OCI-LY7 (cell line): ENCODE data around the gene RIMS3. TPM values are rescaled to one million over a fixed set of nuclear protein-coding genes. Genes with fewer than 3 reads are reported as not detected.

ENCODE experiments used
- BruUV-seq: library from RNA; stranded (reverse); fragments of 400-500 nt; replicated peaks from 2 replicates; lab custom pipeline; 2021; lab: Mats Ljungman, UMichigan
- CTCF ChIA-PET: fragments of 300-600 bp; sonication (Branson Sonifier 250); formaldehyde crosslinking; loops from one replicate; lab custom pipeline; 2022; ENCODE audit warnings: antibody characterized with exemption; ENCODE audit not compliant: unreplicated experiment; lab: Charles Lee
- POLR2A ChIA-PET: fragments of 300-600 bp; sonication (Branson Sonifier 250); formaldehyde crosslinking; loops from one replicate; lab custom pipeline; 2022; ENCODE audit warnings: antibody characterized with exemption; lab: Charles Lee
- DNase-seq: peaks from one replicate; pipeline ENCODE4 v3.0.0-alpha.2; 2015; ENCODE audit warnings: low spot score
- H2AFZ ChIP-seq: fragments of 200-600 bp; sonication (generic), shearing (Covaris generic); 2 replicates; pipeline ENCODE4 v1.6.1; 2014; ENCODE audit warnings: mild to moderate bottlenecking, antibody characterized with exemption, low read length, moderate library complexity
- H3K27ac ChIP-seq: fragments of 200-600 bp; sonication (generic); 2 replicates; pipeline ENCODE4 v1.5.1; 2014; ENCODE audit warnings: mixed run types, low read depth, mild to moderate bottlenecking, moderate library complexity, low read length, inconsistent platforms; ENCODE audit not compliant: poor library complexity, severe bottlenecking
- H3K36me3 ChIP-seq: fragments of 200-600 bp; sonication (generic); 2 replicates; pipeline ENCODE4 v1.6.1; 2014; ENCODE audit warnings: mild to moderate bottlenecking, antibody characterized with exemption, low read length, moderate library complexity, mixed read lengths; ENCODE audit not compliant: insufficient read depth
- H3K4me1 ChIP-seq: fragments of 200-600 bp; sonication (generic); 2 replicates; pipeline ENCODE4 v1.5.1; 2014; ENCODE audit warnings: mild to moderate bottlenecking, low read length; ENCODE audit not compliant: insufficient read depth, poor library complexity, severe bottlenecking
- H3K4me2 ChIP-seq: fragments of 200-600 bp; sonication (generic); 2 replicates; pipeline ENCODE4 v1.6.1; 2014; ENCODE audit warnings: mild to moderate bottlenecking, low read length
- H3K4me3 ChIP-seq: fragments of 200-600 bp; sonication (generic); 2 replicates; pipeline ENCODE4 v1.5.1; 2014; ENCODE audit warnings: mild to moderate bottlenecking, low read depth, low read length; ENCODE audit not compliant: poor library complexity, severe bottlenecking
- H3K79me2 ChIP-seq: fragments of 200-600 bp; sonication (generic); 2 replicates; pipeline ENCODE4 v1.6.1; 2016; ENCODE audit warnings: low read depth, mild to moderate bottlenecking, low read length, moderate library complexity, mixed read lengths; ENCODE audit not compliant: insufficient read depth
- H3K9me2 ChIP-seq: fragments of 200-600 bp; sonication (generic); 2 replicates; pipeline ENCODE4 v1.6.1; 2016; ENCODE audit warnings: mild to moderate bottlenecking, low read length, mixed read lengths; ENCODE audit not compliant: insufficient read depth
- H3K9me3 ChIP-seq: fragments of 200-600 bp; sonication (generic); 2 replicates; pipeline ENCODE4 v1.6.1; 2014; ENCODE audit warnings: mild to moderate bottlenecking, mixed run types, low read length, mixed read lengths
- H4K20me1 ChIP-seq: fragments of 200-600 bp; sonication (generic); 2 replicates; pipeline ENCODE4 v1.6.1; 2014; ENCODE audit warnings: mild to moderate bottlenecking, antibody characterized with exemption, low read length, moderate library complexity, mixed read lengths; ENCODE audit not compliant: insufficient read depth
- EZH2phosphoT487 ChIP-seq: fragments of 200-600 bp; sonication (generic); IDR thresholded peaks from 2 replicates; pipeline ENCODE4 v1.6.1; 2018; ENCODE audit warnings: low read depth, borderline replicate concordance, mild to moderate bottlenecking, mixed run types, antibody characterized with exemption, low read length, moderate library complexity, mixed read lengths
- intact Hi-C: fragments of 100-400 bp; cut with micrococcal nuclease; formaldehyde crosslinking; loops from one replicate; pipeline ENCODE4 v1.10.0; 2022; ENCODE audit not compliant: unreplicated experiment
- total RNA-seq, 2 experiments: library from RNA; depleted of rRNA in 1 of 2; stranded (reverse); fragments of >200 nt in 1 of 2; shearing (Covaris generic) in 1 of 2; gene quantifications; 2 replicates each; pipeline ENCODE4 v1.2.3, GENCODE V29; 2014 to 2022
- TF ChIP-seq, protein P1 (sequence below): fragments of 200-600 bp; sonication (generic); conservative IDR thresholded peaks from 2 replicates; pipeline ENCODE4 v1.5.1; 2014; ENCODE audit warnings: mild to moderate bottlenecking, antibody characterized with exemption, low read length, moderate library complexity, mixed read lengths

RIMS3 gene
- total RNA-seq, 2 experiments from 2014 or later, result 80.3 to 89.3 TPM

DNA sequence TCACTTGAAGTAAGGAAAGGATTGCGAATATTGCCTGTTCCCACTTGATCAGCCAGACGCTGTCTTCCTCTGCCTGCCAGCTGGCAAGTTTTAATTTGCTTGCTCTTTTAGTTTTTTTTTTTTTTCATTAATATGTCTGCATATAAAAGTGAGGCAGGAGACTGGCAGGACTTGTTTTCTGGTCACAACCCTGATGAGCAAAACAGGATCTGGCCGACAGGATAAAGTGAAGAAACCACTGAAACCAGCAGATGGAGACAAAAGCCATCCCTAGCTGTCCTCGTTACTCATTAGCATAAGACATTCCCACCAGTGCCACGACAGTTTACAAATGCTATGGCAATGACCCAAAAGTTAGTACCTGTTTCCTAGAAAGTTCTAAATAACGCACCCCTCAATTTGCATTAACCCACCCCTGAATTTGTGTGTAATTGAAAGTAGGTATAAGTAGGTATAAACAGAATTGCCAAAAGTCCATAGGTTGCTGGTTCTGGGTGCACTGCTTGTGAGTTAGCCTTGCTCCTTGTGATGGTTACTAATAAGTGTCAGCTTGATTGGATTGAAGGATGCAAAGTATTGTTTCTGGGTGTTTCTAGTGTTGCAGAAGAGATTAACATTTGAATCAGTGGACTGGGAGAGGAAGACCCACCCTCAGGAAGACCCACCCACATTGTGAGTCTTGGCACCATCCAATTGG, 73.2 kb downstream of the RIMS3 start:
- TF ChIP-seq, protein P1, sequence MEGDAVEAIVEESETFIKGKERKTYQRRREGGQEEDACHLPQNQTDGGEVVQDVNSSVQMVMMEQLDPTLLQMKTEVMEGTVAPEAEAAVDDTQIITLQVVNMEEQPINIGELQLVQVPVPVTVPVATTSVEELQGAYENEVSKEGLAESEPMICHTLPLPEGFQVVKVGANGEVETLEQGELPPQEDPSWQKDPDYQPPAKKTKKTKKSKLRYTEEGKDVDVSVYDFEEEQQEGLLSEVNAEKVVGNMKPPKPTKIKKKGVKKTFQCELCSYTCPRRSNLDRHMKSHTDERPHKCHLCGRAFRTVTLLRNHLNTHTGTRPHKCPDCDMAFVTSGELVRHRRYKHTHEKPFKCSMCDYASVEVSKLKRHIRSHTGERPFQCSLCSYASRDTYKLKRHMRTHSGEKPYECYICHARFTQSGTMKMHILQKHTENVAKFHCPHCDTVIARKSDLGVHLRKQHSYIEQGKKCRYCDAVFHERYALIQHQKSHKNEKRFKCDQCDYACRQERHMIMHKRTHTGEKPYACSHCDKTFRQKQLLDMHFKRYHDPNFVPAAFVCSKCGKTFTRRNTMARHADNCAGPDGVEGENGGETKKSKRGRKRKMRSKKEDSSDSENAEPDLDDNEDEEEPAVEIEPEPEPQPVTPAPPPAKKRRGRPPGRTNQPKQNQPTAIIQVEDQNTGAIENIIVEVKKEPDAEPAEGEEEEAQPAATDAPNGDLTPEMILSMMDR, result peak; percentile 85
- no peak for TF ChIP-seq EZH2phosphoT487
- BruUV-seq, result no TSS peak
- no peak overlapping the region for H3K27ac ChIP-seq
- DNase-seq, result peak; percentile 63
- CTCF ChIA-PET, result no interaction called here
- no peaks in the 10 kb centered on the region for H3K9me3 ChIP-seq
- H3K4me2 ChIP-seq, result no peak overlapping the region
- no peak overlapping the region for H2AFZ ChIP-seq
- POLR2A ChIA-PET, result interaction anchor here (0.6 kb wide), 1 partner anchor 149 kb away, joined by 4 read pairs; no protein-coding TSS in a partner anchor
- H3K9me2 ChIP-seq, result no peaks in the 10 kb centered on the region
- H3K36me3 ChIP-seq, result no peaks in the 10 kb centered on the region
- H3K4me1 ChIP-seq, result no peaks in the 10 kb centered on the region
- no peaks in the 10 kb centered on the region for H3K79me2 ChIP-seq
- intact Hi-C loops, result loop anchor here (5.0 kb wide), 1 partner anchor 260 kb away; no protein-coding TSS in a partner anchor
- H4K20me1 ChIP-seq, result no peaks in the 10 kb centered on the region
- no peak overlapping the region for H3K4me3 ChIP-seq

DNA sequence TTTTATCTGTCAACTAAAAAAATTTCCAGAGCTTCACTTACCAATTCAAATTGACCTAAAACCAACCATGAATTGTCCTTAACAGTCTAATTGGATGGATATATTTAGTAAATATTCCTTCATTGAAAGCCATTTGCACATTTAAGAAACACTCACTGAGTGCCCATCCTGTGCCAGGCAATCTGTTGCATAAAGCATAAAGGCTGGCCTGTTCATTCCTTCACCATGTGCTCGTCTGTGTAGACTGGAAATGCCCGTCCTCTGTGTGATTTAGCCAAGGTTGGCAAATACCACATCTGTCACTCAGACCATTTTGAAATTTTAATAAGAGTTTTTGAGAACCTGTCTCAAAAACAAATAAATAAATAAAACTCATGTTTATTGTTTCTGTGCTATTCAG, 76.9 kb downstream of the RIMS3 start:
- H3K4me3 ChIP-seq, result no peak overlapping the region
- ChIA-PET POLR2A (no interaction called here), CTCF (no interaction called here)
- H3K79me2 ChIP-seq, result no peaks in the 10 kb centered on the region
- H3K4me1 ChIP-seq, result no peaks in the 10 kb centered on the region
- TF ChIP-seq EZH2phosphoT487, result no peak
- TF ChIP-seq, protein P1, result no peak
- H3K9me2 ChIP-seq, result no peaks in the 10 kb centered on the region
- no peaks in the 10 kb centered on the region for H3K36me3 ChIP-seq
- H4K20me1 ChIP-seq, result no peaks in the 10 kb centered on the region
- DNase-seq, result no peak
- BruUV-seq, result no TSS peak
- no peak overlapping the region for H3K4me2 ChIP-seq
- no peaks in the 10 kb centered on the region for H3K9me3 ChIP-seq
- no peak overlapping the region for H3K27ac ChIP-seq
- H2AFZ ChIP-seq, result no peak overlapping the region
- intact Hi-C loops, result no loop called here

DNA sequence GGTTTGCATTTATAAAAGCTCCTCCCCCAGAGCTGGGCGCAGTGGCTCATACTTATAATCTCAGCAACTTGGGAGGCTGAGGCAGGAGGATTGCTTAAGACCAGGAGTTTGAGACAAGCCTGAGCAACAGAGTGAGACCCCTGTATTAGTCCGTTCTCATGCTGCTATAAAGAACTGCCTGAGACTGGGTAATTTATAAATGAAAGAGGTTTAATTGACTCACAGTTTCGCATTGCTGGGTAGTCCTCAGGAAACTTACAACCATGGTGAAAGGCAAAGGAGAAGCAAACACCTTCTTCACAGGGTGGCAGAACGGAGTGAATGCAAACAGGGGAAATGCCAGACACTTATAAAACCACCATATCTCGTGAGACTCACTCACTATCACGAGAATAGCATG, 81.5 kb downstream of the RIMS3 start:
- DNase-seq, result no peak
- intact Hi-C loops, result no loop called here

More for the DNA sequence above, 81.5 kb downstream of the RIMS3 start:
- Histone ChIP-seq H3K4me3 (no peak overlapping the region), H4K20me1 (no peaks in the 10 kb centered on the region), H2AFZ (no peak overlapping the region), H3K27ac (no peak overlapping the region), H3K4me1 (no peaks in the 10 kb centered on the region), H3K4me2 (no peak overlapping the region), H3K9me3 (no peaks in the 10 kb centered on the region), H3K9me2 (no peaks in the 10 kb centered on the region), H3K79me2 (no peaks in the 10 kb centered on the region), H3K36me3 (no peaks in the 10 kb centered on the region)
- POLR2A ChIA-PET, result no interaction called here
- no TSS peak for BruUV-seq
- TF ChIP-seq, protein P1, result no peak
- TF ChIP-seq EZH2phosphoT487, result no peak
- CTCF ChIA-PET, result no interaction called here
